HT-29 (cell line): ENCODE measurements around the gene CLEC4D. TPM values are rescaled to one million over a fixed set of nuclear protein-coding genes. Genes with fewer than 3 reads are reported as not detected.
"Not testable (repeated sequence)": the region's sequence is repeated elsewhere in the genome, so short reads cannot be mapped to it uniquely, and the experiment has no call there.

Experiments
- DNase-seq: peaks from one replicate; pipeline ENCODE4 v3.0.0-alpha.2; 2015; ENCODE audit warnings: low spot score
- total RNA-seq: library from RNA; depleted of rRNA; stranded (reverse); fragments of >200 nt; shearing (Covaris generic); gene quantifications from 2 replicates; pipeline ENCODE4 v1.2.3, GENCODE V29; 2014

Gene CLEC4D
- total RNA-seq, 1 experiment from 2014 or later: not detected

DNA sequence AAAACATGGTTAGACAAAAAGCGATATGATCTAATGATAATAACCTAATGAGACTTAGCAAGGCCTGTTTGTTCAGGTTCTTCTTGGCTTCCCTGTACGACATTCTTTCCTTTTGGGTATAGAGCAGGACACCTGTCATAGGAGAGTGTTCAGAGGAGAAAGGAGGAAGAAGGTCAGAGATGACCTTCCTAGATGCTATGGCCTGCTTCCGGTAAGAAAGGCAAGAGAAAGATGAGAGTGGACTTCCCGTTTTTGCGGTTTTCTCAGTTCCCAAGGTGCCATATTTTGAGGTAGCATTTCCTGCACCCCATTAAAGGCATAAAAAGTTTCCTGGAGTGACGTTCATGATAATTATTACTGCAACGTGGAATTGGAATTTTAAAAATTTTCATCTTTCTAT, 18.7 kb downstream of the CLEC4D start:
- DNase-seq: no peak

DNA sequence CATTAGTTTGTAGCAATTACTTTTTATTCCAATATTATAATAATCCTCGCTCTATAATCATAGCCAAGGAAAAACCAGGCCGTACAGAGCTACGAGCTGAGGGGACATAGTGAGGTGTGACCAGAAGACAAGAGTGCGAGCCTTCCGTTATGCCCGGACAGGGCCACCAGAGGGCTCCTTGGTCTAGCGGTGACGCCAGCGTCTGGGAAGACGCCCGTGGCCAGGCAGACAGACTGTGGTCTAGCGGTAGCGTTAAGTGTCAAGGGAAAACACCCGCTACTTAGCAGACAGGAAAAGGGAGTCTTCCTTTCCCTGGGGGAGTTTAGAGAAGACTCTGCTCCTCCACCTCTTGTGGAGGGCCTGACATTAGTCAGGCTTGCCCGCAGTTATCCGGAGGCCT, 24.5 kb downstream of the CLEC4D start:
- not testable (repeated sequence) for DNase-seq

DNA sequence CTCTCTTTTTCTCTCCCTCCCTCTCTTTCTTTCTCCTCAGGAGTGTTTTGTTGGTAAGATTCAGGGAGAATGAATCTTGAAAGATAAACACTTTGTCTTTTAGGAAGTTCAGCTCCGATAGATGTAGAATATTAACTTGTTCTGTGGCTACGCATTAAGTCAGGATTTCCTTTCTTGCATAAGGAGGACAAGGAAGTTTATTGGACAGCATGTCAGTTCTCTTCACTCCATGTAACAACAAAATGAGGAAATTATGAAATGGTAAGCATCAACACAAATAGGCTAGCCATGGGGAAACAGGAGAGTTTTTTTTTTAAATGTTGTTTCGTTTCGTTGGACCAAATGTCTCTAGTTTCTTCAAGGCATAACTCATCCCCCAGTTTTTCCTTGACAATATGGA, 27.5 kb downstream of the CLEC4D start, which contains the start of gene CLEC4E:
Gene CLEC4E, minus strand, starts transcription at position 75 of the 400 bp plus-strand sequence. CDS start 108 bp downstream, outside the sequence.
- DNase-seq: not testable (repeated sequence)

DNA sequence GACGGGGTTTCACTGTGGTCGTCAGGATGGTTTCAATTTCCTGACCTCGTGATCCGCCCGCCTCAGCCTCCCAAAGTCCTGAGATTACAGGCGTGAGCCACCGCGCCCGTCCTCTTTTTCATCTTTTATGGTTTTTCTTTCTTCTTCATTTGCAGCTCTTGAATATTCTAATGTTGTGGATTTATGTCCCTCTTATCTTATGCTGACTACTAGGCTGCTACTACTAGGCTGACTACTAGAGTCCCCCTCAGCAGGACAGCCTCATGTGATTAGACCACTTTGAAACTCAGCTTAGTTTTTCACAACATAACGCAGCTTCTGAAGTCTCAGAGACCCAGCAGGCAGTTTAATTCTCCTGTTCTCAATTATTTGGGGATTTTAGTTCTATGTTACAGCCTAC, 28.3 kb downstream of the CLEC4D start:
- DNase-seq: no peak

DNA sequence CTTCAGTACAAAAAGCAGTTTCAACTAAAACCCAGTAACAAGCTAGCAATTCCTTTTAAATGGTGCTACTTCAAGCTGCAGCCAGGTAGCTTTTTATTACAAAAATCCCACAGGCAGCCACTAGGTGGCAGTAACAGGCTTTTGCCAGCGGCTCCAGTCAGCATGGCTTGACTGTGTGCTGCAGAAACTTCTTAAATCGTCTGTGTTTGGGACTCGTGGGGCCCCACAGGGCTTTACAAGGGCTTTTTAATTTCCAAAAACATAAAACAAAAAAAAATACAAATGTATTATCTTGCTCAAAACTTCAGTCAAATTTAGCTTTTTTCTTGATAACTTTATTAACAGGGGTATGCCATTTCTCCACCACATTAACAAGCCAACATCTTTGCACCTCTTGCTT, 31.0 kb downstream of the CLEC4D start:
- DNase-seq: peak; percentile 74

DNA sequence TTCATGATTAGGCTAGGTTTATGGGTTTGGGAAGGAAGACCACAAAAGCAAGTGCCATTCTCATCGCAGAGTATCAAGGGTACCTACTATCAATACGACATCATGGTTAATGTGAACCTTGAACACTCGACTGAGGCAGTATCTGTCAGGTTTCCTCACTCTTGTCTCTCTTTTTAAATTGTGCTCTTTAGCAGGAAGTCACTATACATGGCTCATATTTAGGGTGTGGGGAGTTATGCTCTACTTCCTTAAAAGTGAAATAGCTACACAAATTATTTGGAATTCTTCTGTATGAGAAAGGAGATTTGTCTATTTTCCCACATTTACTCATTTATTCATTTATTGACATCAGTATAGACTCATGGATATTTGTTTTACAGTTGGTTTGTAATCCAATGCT, 33.3 kb downstream of the CLEC4D start:
- no peak for DNase-seq

DNA sequence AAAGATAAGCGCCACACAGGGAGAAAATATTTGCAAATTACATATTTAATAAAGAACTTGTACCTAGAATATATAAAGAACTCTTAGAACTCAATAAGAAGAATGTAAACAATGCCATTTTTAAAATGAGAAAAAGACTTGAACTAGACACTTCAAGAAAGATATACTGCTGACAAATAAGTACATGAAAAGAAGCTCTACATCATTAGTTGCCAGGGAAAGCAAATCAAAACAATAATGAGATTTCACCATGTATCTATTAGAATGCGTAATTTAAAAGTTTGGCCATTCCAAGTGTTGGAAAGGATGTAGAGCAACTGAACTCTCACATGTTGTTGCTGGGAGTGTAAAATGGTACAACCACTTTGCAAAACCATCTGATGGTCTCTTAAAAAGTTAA, 34.3 kb downstream of the CLEC4D start:
- DNase-seq: no peak

DNA sequence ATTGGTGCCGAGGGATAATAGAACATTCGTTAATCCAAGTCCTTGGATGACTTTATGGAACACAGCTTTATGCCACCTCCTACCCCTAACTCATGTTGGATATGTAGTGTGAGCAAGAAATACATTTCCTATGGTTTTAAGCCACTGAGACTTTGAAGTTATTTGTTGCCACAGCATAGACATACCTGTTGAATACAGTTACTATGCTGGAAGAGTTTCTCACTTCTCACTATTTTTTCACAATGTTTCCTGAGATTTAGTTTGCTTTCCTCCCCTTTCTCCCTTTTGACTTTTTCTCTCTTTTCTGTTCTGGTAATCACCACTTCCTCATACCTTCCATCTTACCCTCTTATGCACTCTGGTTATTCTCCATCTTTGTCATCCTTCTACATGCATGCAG, 34.9 kb downstream of the CLEC4D start:
- no peak for DNase-seq

DNA sequence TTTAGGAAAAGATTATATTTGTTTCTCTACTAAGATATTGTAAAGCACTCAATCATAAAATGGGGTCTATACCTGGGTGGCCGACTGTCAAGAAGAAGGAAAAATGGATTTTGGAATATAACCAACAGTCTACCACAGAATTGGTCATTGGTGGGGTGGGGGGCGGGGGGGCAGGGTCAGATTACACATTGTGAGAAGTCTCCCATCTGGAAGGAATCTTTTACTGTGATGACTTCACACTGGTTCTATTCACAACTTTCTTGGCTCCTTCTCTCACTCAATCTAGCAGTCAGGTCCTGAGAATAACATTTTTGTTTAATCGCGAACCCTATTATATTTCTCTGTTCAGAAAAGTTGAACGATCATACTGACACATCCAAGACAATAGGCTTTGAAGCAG, 36.1 kb downstream of the CLEC4D start:
- no peak for DNase-seq

DNA sequence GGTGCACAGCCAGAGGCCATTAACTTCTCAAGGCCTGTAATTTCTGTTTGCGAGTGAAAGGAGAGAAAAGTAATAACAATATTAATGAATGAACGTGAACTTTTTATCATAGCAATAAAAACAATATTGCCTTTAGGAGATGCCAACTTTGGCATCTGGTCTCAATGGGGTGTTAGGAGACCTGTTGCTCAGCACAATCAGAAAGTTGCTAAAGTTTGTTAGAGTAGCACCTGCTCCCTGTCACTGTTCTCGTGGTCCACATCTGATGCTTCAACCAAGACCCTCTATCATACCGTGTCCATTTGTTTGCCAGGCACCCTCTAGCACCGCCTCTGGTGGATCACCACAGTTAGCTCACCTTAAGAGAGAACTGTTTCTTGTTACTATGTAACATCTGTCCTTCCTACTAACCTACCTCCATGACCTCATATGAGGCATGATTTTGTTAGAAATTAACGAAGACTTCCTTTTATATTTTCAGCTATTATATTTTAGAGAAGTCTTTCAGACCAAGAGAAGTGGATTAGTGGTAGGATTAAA, 39.9 kb downstream of the CLEC4D start:
- DNase-seq: no peak

DNA sequence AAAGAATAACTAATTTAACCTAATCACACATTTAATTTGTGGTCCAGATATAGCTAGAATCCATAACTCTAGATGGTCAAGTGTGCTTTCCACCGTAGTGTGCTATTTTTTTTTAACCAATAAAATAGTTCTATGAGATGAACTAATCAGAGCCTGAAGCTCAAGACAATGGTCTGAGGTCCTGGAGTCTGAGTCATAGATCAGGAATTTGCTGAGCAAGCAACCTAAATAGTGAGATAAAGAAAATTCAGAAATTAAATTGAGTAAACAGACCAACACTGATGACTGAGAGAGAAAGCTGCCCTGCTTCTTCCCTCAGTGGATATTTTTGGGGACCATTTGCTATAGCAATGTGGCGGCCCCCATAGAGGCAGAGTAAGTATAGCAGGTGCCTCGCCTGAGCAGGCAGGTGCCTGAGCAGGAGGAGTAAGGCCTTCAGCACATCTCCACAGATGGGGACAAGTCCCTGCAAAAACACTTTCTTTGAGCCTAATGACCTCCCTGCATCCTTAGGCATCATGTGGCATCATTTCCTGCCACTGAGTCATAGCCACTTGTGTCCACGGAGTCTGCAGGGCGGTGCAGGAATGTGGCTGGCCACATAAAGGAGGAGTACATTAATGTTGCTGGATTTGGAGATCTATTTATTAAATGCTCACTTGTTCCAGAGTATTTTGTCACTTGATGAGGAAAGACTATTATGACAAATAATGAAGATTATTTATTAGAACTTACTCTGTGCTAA, 41.3 kb downstream of the CLEC4D start:
- no peak for DNase-seq

DNA sequence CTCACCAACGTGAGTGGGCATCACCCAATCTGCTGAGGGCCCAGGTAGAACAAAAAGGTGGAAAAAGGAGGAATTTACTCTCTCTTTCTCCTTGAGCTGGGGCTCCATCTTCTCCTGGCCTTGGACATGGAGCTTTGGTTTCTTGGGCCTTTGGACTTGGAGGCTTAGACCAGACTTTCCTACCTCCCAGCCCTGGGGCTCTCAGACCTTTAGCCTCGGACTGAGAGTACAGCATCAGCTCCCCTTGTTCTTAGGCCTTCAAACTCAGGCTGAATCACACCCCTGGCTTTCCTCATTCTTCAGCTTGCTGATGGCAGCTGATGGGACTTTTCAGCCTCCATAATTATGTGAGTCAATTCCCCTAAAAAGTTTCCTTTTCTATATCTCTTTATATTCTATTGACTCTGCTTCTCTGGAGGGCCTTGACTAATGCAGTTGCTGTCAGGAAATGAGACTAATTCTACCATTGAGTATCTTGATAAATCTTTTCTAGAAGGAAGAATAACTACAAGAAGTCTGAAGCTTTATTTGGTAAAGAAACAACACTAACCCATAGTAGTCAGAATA, 43.3 kb downstream of the CLEC4D start:
- DNase-seq: no peak

DNA sequence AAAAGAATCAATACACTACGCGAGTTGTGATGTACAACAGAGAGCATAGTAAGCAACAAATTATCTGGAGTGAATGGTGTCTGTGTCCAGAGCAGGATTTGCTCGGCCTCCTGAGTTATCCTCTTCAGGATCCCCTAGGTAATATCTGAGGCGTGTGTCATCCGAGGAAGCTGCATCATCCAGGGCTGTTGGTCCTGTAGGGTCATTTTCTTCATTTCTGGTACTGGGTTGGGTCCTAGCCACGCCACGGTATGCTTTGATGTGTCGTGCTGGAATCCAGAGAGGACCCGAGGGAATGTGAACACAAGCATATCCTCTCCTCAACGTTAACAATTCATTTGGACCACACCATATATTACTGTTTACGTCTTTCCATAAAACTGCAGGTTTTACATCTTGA, 46.4 kb downstream of the CLEC4D start:
- DNase-seq: no peak

DNA sequence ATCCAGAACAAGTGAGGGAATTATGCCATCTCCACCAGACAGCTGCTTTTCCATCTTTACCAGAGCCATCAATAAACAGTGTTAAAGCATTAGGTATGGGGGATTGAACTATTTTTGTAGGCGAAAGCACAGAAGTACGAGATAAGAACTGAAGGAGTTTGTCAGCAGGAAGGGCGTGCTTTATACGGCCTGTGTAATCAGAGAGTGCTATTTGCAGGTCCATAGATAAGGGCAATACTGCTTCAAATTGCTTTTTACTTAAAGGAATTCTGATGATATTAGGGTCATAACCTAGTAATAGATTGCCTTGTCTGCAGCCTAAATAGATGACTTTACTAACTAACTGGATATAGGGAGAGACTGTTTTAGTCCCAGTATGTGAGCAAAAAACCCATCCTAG, 47.7 kb downstream of the CLEC4D start:
- DNase-seq: no peak

DNA sequence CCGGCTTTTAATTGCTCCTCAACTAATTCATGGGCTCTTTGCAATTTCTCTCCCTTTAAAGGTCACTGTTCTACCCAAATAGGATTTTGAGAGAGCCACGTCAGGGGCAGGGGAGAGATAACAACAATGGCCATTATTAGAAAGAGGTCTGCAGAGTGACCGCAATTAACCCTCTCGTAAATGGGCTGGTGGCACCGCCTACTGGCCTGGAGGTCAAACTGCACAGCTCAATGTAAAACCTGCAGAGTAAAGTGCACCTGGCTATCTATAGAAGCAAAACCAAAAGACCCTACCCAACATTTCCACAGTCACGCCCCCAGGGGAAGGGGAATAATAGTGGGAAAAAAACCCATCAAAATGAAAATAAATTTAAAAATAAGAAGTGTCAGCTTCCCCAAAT, 49.0 kb downstream of the CLEC4D start:
- DNase-seq: no peak

DNA sequence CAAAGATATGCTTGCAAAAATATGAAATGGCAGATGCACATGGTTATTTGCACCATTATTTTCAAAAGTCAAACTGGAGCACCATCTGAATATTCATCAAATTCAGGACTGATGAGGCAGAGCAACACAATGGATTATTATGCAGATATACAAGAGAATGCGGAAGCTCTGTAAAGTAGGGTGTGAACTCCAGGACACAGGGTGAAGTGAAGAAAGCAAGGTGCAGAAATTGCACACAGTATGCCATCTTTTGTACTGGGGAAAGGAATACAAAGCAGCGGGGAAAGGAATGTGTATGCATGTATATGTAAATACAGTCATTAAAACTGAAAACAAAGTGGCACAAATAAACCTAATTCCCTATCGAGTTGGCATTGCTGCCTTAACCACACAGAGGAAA, 50.1 kb downstream of the CLEC4D start:
- no peak for DNase-seq

DNA sequence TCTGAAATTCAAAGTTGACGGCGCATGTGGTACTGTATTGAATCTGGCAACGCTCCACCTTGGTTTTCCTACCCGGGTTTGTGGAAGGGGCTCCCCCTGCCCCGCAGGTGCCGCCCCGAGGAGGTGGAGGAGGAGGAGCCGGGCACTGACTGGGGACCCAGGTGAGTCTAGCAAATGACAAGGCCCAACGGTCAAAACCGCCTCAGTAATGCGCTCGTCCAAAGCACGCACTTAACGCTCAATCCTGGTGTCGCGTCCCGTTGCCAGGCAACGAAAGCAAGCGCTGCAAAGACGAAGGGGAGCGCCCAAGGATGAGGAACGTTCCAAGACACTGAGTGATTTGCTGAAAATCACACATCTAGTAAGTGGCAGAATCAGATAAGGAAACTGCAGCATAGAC, 51.4 kb downstream of the CLEC4D start:
- DNase-seq: no peak

DNA sequence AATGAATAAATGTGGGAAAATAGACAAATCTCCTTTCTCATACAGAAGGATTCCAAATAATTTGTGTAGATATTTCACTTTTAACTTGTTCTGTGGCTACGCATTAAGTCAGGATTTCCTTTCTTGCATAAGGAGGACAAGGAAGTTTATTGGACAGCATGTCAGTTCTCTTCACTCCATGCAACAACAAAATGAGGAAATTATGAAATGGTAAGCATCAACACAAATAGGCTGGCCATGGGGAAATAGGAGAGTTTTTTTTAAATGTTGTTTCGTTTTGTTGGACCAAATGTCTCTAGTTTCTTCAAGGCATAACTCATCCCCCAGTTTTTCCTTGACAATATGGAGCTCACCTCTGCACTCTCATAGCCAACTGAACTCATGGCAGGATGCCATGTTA, 52.7 kb downstream of the CLEC4D start:
- not testable (repeated sequence) for DNase-seq

DNA sequence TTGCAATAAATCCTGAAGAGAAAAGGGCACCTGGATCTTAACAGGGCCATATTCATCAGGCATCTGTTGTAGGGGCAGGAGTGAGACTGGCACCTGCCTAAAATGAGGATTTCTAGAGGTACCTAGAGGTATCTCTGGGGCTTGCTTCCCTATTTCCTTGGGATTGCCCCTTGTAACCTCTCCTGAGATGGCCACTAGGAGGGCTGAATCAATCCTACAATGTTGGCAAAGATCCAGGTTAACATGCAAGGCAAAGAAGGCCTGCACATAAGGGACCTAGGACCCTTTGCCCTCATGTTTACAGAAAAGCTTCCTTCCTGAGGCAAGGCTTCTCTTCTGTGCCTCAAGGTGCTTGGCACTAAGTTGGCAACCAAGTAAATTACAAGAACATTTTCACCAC, 53.2 kb downstream of the CLEC4D start:
- DNase-seq: no peak
